NCI-H446 (cell line): Measurements from ENCODE around the gene TRH.

Experiments
- DNase-seq, 2 experiments: peaks; one replicate each; lab custom pipeline; 2025; lab: John Stamatoyannopoulos, UW

The TRH gene

GRCh38 chr3:129974564-129974832, at the start of gene TRH:
Gene TRH (plus strand): TSS chr3:129974720. CDS start chr3:129975817, 1,097 bp downstream.
- DNase-seq = no peak

DNA sequence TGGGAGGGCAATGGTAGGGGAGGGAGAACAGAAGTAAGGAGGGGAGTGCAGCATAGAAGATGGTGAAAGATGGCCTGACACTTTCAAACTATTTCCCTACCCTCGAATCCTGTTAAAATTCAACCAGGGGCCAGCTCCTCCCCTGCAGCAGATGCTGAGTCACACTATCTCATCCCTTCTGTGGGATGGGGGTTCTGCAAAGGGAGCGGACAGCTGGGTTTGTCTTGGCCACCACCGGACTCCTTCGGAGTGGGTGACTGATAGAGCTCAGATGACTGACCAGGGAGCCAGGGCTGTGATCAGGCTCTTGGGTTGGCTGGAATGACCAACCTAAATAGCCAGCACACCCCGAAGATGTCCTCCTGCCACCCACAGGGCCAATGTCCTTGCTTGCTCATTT, 47.4 kb upstream of the TRH start:
- DNase-seq = no peak

GRCh38 chr3:129929383-129929782, 45.1 kb upstream of the TRH start:
- no peak for DNase-seq

- DNase-seq = no peak
These were observed 41.0 kb upstream of the TRH start for GRCh38 chr3:129933471-129933870.

DNA sequence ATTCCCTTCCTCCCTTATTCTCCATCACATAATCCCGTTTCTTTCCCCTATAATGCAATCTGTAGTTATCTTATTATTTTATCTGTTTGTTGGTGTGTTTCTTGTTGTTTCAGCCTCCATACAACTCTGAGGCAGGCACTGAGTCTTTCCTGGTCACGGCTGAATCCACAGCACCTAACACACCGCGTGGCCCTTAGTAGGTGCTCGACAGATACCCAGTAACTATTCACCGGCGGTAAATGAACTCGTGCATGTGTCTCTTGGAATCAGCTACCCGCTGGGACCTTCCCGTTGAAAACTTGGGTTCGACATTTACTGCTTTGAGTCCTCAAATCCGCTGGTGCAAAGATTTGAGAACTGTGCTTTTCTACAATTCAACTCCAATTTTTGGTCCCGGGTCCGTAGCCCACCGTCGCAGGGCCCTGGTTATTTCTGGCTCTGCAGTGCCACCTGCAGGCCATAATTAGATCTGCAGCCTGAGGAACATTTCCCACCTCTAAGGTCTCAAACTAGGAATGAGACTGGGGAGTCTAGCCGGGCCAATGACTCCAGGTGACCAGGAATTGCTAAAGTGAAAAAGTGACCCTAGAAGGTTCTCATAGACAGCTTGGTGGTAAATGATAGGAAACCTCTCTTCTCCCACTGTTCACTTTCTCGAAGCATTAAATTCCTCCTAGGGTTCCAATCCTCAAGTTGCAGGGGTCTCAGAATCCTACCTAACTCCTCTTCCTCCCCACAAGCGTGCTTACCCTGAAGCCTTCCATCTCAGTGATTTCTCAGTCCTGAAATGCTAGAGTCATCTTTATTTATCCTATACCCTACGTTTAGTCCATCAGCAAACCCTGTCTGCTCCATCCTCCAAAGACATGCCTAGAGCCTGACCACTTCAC, 40.0 kb upstream of the TRH start:
- peak; percentile 15 to 62 for DNase-seq

DNA sequence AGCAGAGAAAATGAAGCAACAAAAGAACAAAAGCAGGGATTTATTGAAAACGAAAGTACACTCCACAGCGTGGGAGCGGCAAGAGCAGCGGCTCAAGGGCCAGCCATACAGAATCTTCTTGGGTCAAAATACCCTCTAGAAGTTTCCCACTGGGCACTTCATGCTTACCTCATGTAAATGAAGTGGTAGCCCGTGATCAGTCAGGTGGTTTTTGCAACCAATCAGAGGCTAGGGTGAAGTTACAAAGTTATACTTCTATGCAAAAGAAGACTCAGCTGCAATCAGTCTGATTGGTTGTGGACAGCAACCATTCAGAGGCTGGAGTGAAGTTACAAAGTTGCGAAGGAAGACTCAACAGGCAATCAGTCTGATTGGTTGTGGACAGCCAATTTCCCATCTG, 37.8 kb upstream of the TRH start:
- DNase-seq = no peak

- no peak for DNase-seq
These were observed 36.8 kb upstream of the TRH start for GRCh38 chr3:129937717-129938116.

- no peak for DNase-seq
These were observed 36.2 kb upstream of the TRH start for GRCh38 chr3:129938140-129938930.

DNA sequence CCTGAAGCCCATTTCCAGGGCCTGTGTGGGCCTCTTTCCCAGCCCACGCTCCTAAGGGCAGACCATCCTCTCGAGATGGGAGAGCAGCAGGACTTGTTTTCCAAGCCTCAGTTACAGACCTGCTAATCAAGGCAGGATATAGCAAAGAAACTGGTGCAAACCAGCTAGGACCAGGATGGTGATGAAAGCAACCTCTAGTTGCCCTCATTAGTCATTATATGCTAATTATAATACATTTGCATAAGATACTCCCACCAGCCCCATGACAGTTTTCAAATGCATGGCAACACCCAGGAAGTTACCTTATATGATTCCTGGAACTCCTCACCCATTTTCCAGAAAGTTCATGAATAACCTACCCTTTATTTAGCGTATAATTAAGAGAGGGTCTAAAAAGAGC, 34.4 kb upstream of the TRH start:
- DNase-seq = no peak

DNA sequence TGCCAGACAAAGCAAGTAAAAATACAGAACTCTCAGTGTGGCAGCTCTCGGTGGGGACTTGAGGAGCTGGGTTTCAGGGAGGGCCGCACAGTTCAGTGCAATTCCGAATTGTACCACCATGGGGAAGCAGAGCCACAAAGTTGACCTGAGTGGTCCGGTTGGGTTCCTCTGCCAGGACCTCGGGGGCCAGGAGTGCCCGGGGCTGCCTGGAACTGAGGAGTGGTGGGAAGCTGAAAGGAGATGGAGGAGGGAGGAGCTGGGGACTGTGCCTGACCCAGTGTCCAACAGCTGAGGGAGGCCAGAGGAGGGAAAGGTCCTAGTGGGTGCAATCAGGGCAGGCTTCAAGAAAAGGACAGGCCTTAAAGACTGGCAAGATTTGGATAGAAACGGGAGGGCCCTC, 32.2 kb upstream of the TRH start:
- DNase-seq = peak; percentile 16 to 69

GRCh38 chr3:129943020-129943419, 31.5 kb upstream of the TRH start:
- no peak for DNase-seq

DNA sequence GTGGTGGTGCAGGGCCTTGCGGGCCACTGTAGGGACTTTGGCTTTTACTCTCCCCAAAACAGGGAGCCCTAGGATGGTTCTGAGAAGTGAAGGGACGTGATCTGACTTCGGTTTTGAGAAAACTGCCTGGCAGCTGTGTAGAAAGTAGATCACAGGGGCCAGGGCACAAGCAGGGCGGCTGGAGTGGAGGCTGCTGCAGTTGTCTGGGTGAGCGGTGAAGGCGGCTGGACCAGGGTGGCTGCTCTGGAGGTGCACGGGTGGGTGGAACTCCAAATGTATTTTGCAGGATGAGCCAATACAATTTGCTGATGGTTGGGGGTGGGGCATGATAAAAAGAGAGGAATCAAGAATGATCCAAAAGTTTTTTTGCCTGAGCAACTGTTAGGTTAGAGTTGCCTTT, 29.8 kb upstream of the TRH start:
- no peak for DNase-seq

DNA sequence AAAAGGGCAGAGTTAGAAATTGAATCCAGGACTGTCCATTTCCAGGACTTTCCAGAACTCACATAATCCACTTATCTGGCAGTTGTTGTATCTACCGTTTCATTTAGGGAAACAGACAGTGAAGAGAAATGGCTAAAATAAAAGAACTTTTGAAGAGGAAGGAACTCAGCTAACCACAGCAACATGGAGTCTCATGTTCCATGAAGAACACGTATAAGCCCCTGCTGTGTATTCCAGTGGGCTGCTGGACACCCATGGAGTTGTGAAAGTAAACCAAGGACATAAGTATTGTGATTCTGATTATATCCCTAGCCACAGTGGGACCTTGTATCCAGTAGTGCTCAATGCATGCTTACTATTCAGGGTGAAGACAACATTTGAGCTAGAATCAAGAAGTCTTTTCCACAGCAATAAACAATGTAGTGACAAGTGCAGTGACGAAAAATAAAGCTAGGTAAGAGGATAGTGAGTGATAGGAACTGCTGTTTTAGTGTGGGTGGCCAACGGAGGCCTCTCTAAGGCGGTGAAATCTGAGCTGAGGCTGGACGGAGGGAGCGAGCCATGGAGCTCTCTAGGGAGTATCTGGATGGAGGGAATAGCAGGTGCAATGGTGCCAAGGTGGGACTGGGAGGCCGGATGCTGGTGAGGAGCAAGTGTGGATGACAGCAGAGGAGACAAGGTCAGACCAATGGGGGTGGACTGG, 26.8 kb upstream of the TRH start:
- DNase-seq = no peak

DNA sequence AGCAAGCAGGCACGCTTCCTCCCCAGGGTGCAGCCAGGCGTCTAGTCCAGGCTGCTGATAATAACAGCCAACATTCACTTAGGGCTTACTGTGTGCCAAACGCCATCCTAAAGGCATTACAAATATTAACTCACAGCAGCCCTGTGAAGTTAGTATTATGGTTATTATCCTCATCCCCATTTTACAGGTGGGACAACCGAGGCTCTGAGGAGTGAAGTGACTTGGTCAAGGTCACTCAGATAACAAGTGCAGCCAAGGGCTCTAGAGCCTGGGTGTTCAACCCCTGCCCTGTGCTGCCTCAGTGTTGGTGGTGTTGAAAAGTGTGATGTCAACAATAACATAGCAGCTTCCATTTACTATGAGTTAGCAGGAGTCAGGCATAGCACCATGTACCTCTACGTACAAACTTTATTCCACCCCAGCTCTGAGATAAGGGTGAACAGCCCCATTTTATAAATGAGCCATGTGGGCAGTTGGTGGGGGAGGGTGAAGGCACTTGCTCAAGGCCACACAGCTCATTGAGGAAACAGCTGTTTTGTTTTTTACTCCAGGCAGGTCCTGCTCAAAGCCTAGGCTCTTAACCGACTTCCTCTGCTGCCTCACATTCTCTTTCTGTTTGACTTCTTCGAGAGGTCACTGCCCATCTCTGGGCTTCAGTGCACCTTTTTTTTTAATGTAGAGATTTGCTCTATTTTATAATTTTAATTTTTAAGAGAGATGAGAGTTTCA, 24.0 kb upstream of the TRH start:
- no peak for DNase-seq

DNA sequence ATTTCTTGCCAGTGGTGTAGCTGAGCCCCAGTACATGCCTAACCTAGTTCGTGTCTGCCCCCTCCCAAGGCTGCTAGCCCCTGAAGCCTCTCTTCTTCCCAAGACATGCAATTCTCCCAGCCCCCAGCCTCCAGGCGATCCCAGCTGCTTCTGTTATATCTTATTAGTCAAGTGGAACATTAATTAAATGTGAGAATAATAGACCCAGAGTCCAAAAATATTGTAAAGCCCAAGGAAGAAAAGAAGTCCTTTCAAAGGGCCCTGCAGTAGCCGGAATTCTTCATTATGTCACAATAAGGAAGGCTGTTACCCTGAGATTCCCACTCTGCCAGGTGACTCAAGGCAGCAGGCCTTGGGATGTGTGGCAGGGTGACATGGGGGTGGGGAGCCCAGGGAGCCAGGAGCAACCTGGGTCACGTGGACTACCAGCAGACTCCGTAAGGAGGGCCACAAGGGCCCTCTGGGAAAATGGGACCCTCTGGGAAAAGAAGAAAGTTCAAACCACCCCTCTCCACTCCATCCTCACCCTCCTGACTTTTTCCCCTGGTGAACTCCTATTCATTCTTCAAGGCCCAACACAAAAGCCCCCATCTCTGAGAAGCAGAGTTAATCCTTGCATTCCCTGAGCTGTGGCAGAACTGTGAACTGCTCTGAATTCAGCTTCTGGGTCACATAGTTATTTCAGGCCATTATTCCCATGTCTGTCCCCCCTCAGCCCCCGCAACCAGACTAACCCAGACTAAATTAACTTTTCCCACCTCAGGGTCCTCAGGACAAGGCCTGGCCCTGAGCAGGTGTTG, 21.8 kb upstream of the TRH start:
- no peak for DNase-seq

DNA sequence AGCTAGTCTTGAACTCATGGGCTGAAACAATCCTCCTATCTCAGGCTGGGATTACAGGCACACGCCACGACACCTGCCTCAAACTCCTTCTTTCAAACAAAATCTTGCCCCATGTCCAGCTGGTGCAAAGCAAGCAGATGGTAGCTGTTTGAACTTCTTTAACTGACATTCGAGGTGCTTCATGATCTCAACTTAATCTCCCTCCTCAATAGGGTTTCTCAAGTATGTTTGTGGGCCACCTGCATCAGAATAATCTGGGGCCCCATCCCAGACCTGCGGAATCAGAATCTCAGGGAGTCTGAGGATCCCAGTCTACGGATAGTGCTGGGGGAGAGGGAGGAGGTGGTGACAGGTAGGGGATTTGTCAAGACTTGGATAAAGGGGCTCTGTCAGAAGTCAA, 20.9 kb upstream of the TRH start:
- DNase-seq = no peak

DNA sequence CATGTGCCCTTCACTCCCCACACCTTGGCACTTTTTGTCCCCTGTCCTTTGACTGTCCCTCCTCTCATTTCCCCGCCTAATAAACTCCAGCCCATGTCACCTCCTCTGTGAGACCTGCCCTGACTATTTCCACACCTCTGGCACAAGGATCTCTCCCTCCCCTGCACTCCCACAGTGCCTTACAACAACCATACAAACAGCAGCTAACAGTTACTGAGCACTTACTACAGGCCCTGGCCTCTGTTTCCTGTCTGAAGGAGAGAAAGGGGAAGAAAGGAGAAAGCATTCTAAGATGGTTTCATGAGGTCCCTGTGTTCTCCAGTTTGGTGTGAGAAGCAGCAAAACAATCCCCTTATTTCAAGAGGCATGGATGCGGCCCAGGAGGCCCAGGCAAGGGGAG, 20.0 kb upstream of the TRH start:
- DNase-seq = no peak

DNA sequence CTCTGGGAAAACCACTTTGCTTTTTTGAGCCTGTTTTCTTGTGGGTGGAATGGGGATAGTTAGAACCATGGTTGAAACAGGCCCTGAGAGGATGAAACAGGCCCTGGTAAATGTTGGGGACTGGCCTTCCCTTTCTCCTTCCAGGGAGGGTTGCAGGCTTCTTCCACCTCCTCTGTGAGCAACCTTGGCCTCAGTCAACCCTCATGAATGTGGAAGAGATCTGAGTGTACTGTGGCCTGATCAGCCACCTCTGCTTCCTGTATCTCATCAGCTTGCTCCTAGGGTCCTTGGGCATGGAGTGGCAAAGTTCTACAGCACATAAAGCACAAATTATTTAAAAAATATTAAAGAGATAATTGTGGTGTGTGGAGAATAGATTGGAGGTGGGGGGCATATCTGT, 17.6 kb upstream of the TRH start:
- no peak for DNase-seq

GRCh38 chr3:129958755-129959154, 15.8 kb upstream of the TRH start:
- no peak for DNase-seq

DNA sequence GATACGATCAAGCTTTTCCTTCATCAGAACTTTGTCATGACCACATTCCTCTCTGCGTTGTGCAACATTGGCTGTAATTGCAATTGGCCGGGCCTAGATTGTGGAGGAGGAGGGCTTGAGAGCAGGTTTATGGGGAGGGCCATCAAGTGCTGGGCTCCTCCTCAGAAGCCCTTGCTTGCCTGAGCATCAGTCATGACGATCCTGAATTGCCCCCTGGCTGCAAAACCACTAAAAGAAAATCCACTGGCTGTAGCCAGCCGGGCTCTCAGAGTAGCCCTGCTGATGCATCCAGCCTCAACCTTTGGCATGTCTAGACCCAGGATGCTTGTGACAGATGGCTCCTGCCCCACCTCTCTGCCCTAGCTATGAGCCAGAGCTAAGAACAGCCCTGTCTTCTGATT, 13.4 kb upstream of the TRH start:
- DNase-seq = no peak

- DNase-seq = no peak
These were observed 11.9 kb upstream of the TRH start for GRCh38 chr3:129962600-129962999.
